Left cardiac atrium (tissue), 4 donors: ENCODE results near the gene ZMYM1. TPM values are rescaled to one million over a fixed set of nuclear protein-coding genes. Genes with fewer than 3 reads are reported as not detected.
A peak's percentile ranks its signal among the peaks of the same experiment; 100 is the strongest.
"Not testable (repeated sequence)": the region's sequence is repeated elsewhere in the genome, so short reads cannot be mapped to it uniquely, and the experiment has no call there.

ENCODE experiments used
- ATAC-seq, 2 donors: fragments of 200-7000 bp; cut with Tn5 transposase; one replicate each; pipeline ENCODE4 v1.9.1; 2020; ENCODE audit warnings: mild to moderate bottlenecking in 2 of 2, moderate library complexity in 2 of 2
- DNase-seq: peaks from one replicate; pipeline ENCODE4 v3.0.0-alpha.2; 2020
- intact Hi-C, 2 donors: fragments of 100-400 bp; cut with DNase I; formaldehyde crosslinking; loops; one replicate each; pipeline versions ENCODE4 v1.14.1 to v1.15.1; 2022 to 2023
- long read RNA-seq: library from polyadenylated mRNA; unstranded; transcript quantifications from one replicate; pipeline ENCODE4 v2.0.0, GENCODE V29; 2021
- total RNA-seq, 2 donors: library from RNA; stranded (reverse); fragmentation: NEBNext Ultra II Directional; extraction: Animal tissue kit (Norgen Biotek cat#: 25700); gene quantifications; one replicate each; pipeline ENCODE4 v1.2.1, GENCODE V29; 2021
- donor health status: DM: no; HTN: yes; CAD: no.
- donor health status: DM: no; HTN: yes; CAD: no; lungs with severe emphysema.
- donor health status: DM: yes; HTN: yes; CAD: no.
- donor health status: Dilated cardiomyopathy.

Gene ZMYM1
- 1 to 10 TPM; 6.9 to 7.5 TPM for total RNA-seq
- long read RNA-seq, partial matches to known transcripts: 1 of 1 reads
- long read RNA-seq, other reads (novel, unspliced or antisense): 0 of 1 reads

GRCh38 chr1:35079003-35079930 lies at the start of gene ZMYM1:
Gene ZMYM1, plus strand, starts transcription at chr1:35079385. Its CDS starts 14,603 bp downstream, at chr1:35093988.
- DNase-seq (peak; percentile 90), ATAC-seq (peak; percentile 98 to 99)
- intact Hi-C loops: loop anchor here in 1 of 2 donors (5.0 kb wide), 1 partner anchor 113 kb away; the partner anchor contains the start of gene SFPQ

GRCh38 chr1:35029761-35030160 lies 49.4 kb upstream of the ZMYM1 start:
- ATAC-seq: no peak

GRCh38 chr1:35030338-35030737 lies 48.8 kb upstream of the ZMYM1 start:
- DNase-seq (no peak), ATAC-seq (no peak)
- intact Hi-C loops: loop anchor here in 1 of 2 donors (5.0 kb wide), 1 partner anchor 172 kb away; no protein-coding TSS in a partner anchor

More at GRCh38 chr1:35029761-35030160, 49.4 kb upstream of the ZMYM1 start:
- intact Hi-C loops: loop anchor here in 1 of 2 donors (5.0 kb wide), 1 partner anchor 173 kb away; no protein-coding TSS in a partner anchor
- no peak for DNase-seq

GRCh38 chr1:35030756-35031446 lies 48.3 kb upstream of the ZMYM1 start:
- peak; percentile 16 to 69 for ATAC-seq
- intact Hi-C loops: loop anchor here in 1 of 2 donors (5.0 kb wide), 1 partner anchor 171 kb away; no protein-coding TSS in a partner anchor
- peak; percentile 32 for DNase-seq

- no peak for DNase-seq
- no peak for ATAC-seq
- intact Hi-C loops: loop anchor here in 1 of 2 donors (5.0 kb wide), 1 partner anchor 170 kb away; no protein-coding TSS in a partner anchor
Measured at GRCh38 chr1:35032384-35032739, 46.8 kb upstream of the ZMYM1 start.

- intact Hi-C loops: loop anchor here in 1 of 2 donors (5.0 kb wide), 1 partner anchor 169 kb away; no protein-coding TSS in a partner anchor
- DNase-seq (no peak), ATAC-seq (no peak)
Measured at GRCh38 chr1:35033346-35033745, 45.8 kb upstream of the ZMYM1 start.

- no peak for DNase-seq
- intact Hi-C loops: no loop called here
- ATAC-seq: no peak
Measured at GRCh38 chr1:35036621-35037020, 42.6 kb upstream of the ZMYM1 start.

GRCh38 chr1:35037206-35037605 lies 42.0 kb upstream of the ZMYM1 start:
- DNase-seq (no peak), ATAC-seq (peak in 1 of 2 donors; percentile 41)
- intact Hi-C loops: no loop called here

- intact Hi-C loops: no loop called here
- ATAC-seq (no peak), DNase-seq (no peak)
Measured at GRCh38 chr1:35038723-35039122, 40.5 kb upstream of the ZMYM1 start.

- intact Hi-C loops: no loop called here
- no peak for DNase-seq
- peak in 1 of 2 donors; percentile 38 for ATAC-seq
Measured at GRCh38 chr1:35043498-35043897, 35.7 kb upstream of the ZMYM1 start.

- ATAC-seq (no peak), DNase-seq (no peak)
- intact Hi-C loops: no loop called here
Measured at GRCh38 chr1:35044431-35044830, 34.8 kb upstream of the ZMYM1 start.

- intact Hi-C loops: no loop called here
- ATAC-seq: no peak
Measured at GRCh38 chr1:35046730-35047129, 32.5 kb upstream of the ZMYM1 start.

GRCh38 chr1:35047188-35047858 lies 31.9 kb upstream of the ZMYM1 start:
- peak in 1 of 2 donors; percentile 23 for ATAC-seq
- intact Hi-C loops: no loop called here
- no peak for DNase-seq

More at GRCh38 chr1:35046730-35047129, 32.5 kb upstream of the ZMYM1 start:
- no peak for DNase-seq

GRCh38 chr1:35049116-35049515 lies 30.1 kb upstream of the ZMYM1 start:
- intact Hi-C loops: no loop called here
- DNase-seq (no peak), ATAC-seq (no peak)

- intact Hi-C loops: no loop called here
- no peak for ATAC-seq
- DNase-seq: no peak
Measured at GRCh38 chr1:35053433-35053832, 25.8 kb upstream of the ZMYM1 start.

- DNase-seq, intact Hi-C loops, ATAC-seq: not testable (repeated sequence)
Measured at GRCh38 chr1:35054282-35054681, 24.9 kb upstream of the ZMYM1 start.

- intact Hi-C loops, DNase-seq, ATAC-seq: not testable (repeated sequence)
Measured at GRCh38 chr1:35058321-35058720, 20.9 kb upstream of the ZMYM1 start.

GRCh38 chr1:35058988-35059387 lies 20.2 kb upstream of the ZMYM1 start:
- no peak for ATAC-seq
- no peak for DNase-seq
- intact Hi-C loops: no loop called here
